HG03442 (cell line): ENCODE data around the gene COTL1.
"Not testable (repeated sequence)": the region's sequence is repeated elsewhere in the genome, so short reads cannot be mapped to it uniquely, and the experiment has no call there.

Experiments used
- ATAC-seq: cut with Tn5 transposase; IDR thresholded peaks from one replicate; pipeline ENCODE4 v1.9.1; 2021; ENCODE audit warnings: mild to moderate bottlenecking, moderate library complexity; ENCODE audit not compliant: unreplicated experiment

The COTL1 gene

GRCh38 chr16:84643674-84644073 is 25.8 kb upstream of the COTL1 start:
- no peak for ATAC-seq

- ATAC-seq: no peak
These were observed 25.3 kb upstream of the COTL1 start for GRCh38 chr16:84643180-84643583.

- ATAC-seq: no peak
These were observed 23.9 kb upstream of the COTL1 start for GRCh38 chr16:84641643-84642358.

- no peak for ATAC-seq
These were observed 22.3 kb upstream of the COTL1 start for GRCh38 chr16:84640145-84640544.

- ATAC-seq: no peak
These were observed 20.4 kb upstream of the COTL1 start for GRCh38 chr16:84638231-84638806.

- ATAC-seq: no peak
These were observed 19.8 kb upstream of the COTL1 start for GRCh38 chr16:84637709-84638108.

GRCh38 chr16:84635702-84636101 is 17.8 kb upstream of the COTL1 start:
- no peak for ATAC-seq

GRCh38 chr16:84633622-84634021 is 15.7 kb upstream of the COTL1 start:
- ATAC-seq: no peak

- not testable (repeated sequence) for ATAC-seq
These were observed 15.0 kb upstream of the COTL1 start for GRCh38 chr16:84632862-84633261.

- no peak for ATAC-seq
These were observed 14.0 kb upstream of the COTL1 start for GRCh38 chr16:84631886-84632285.

GRCh38 chr16:84631153-84631466 is 13.2 kb upstream of the COTL1 start:
- ATAC-seq: no peak

- ATAC-seq: no peak
These were observed 12.7 kb upstream of the COTL1 start for GRCh38 chr16:84630446-84631152.

- no peak for ATAC-seq
These were observed 12.1 kb upstream of the COTL1 start for GRCh38 chr16:84630009-84630408.

- no peak for ATAC-seq
These were observed 11.7 kb upstream of the COTL1 start for GRCh38 chr16:84629580-84629979.

- no peak for ATAC-seq
These were observed 10.4 kb upstream of the COTL1 start for GRCh38 chr16:84628226-84628731.

- no peak for ATAC-seq
These were observed 7.7 kb upstream of the COTL1 start for GRCh38 chr16:84625556-84625955.

GRCh38 chr16:84620913-84621312 is 3.0 kb upstream of the COTL1 start:
- ATAC-seq: not testable (repeated sequence)

- ATAC-seq: no peak
These were observed 943 bp upstream of the COTL1 start for GRCh38 chr16:84618581-84619460.

- ATAC-seq: no peak
These were observed 662 bp downstream of the COTL1 start for GRCh38 chr16:84617041-84617790.

- no peak for ATAC-seq
These were observed 1.4 kb downstream of the COTL1 start for GRCh38 chr16:84616515-84616914.
